Stimulated activated CD8-positive, alpha-beta memory T cell treated with anti-CD3 and anti-CD28 coated beads, Interleukin-12 subunit alpha, Interleukin-12 subunit beta, amount 100 ng/mL, for 24 hours (primary cell): ENCODE measurements around the gene ASPSCR1.
"Not testable (repeated sequence)": the region's sequence is repeated elsewhere in the genome, so short reads cannot be mapped to it uniquely, and the experiment has no call there.

Experiments
- DNase-seq: peaks from one replicate; pipeline ENCODE4 v3.0.0-alpha.2; 2020; ENCODE audit errors: extremely low read depth

Gene ASPSCR1

GRCh38 chr17:81941484-81942166 lies 35.8 kb upstream of the ASPSCR1 start:
- DNase-seq = no peak

GRCh38 chr17:81942167-81942553 lies 35.3 kb upstream of the ASPSCR1 start:
- DNase-seq = no peak

GRCh38 chr17:81944858-81945257 lies 32.6 kb upstream of the ASPSCR1 start:
- no peak for DNase-seq

- DNase-seq = no peak
Observed at GRCh38 chr17:81947189-81947588, 30.2 kb upstream of the ASPSCR1 start, which contains the start of gene MYADML2. Gene MYADML2 (minus strand): TSS chr17:81947233. CDS start chr17:81941741, 5,492 bp downstream.

- no peak for DNase-seq
Observed at GRCh38 chr17:81948635-81949378, 28.6 kb upstream of the ASPSCR1 start.

- no peak for DNase-seq
Observed at GRCh38 chr17:81950501-81950900, 26.9 kb upstream of the ASPSCR1 start.

GRCh38 chr17:81951785-81952684 lies 25.4 kb upstream of the ASPSCR1 start:
- DNase-seq = no peak

- DNase-seq = no peak
Observed at GRCh38 chr17:81952792-81953228, 24.6 kb upstream of the ASPSCR1 start.

GRCh38 chr17:81953443-81953842 lies 24.0 kb upstream of the ASPSCR1 start:
- not testable (repeated sequence) for DNase-seq

- DNase-seq = no peak
Observed at GRCh38 chr17:81954131-81955057, 23.0 kb upstream of the ASPSCR1 start.

- no peak for DNase-seq
Observed at GRCh38 chr17:81955058-81955681, 22.3 kb upstream of the ASPSCR1 start.

- no peak for DNase-seq
Observed at GRCh38 chr17:81955756-81956544, 21.5 kb upstream of the ASPSCR1 start.

GRCh38 chr17:81956607-81957589 lies 20.5 kb upstream of the ASPSCR1 start:
- no peak for DNase-seq

- no peak for DNase-seq
Observed at GRCh38 chr17:81957691-81958432, 19.6 kb upstream of the ASPSCR1 start.

- DNase-seq = no peak
Observed at GRCh38 chr17:81958633-81959342, 18.6 kb upstream of the ASPSCR1 start.

GRCh38 chr17:81959362-81960129 lies 17.9 kb upstream of the ASPSCR1 start:
- no peak for DNase-seq
